Epithelial cell of esophagus (primary cell): ENCODE data around the gene OSGEP.

Source experiments
- DNase-seq: peaks from one replicate; pipeline ENCODE4 v3.0.0; 2010; ENCODE audit warnings: low read depth
- H3K4me3 ChIP-seq: 2 replicates; pipeline ENCODE4 v1.5.1; 2011; ENCODE audit warnings: mild to moderate bottlenecking, low read length, control low read depth
- CTCF ChIP-seq: IDR thresholded peaks from 2 replicates; pipeline ENCODE4 v1.5.1; 2011; ENCODE audit warnings: low read depth, mild to moderate bottlenecking, low read length, control low read depth, inconsistent platforms; ENCODE audit not compliant: insufficient read depth; ENCODE audit errors: missing control alignments

Gene OSGEP

GRCh38 chr14:20486684-20487395, 32.2 kb upstream of the OSGEP start:
- no peak for DNase-seq
- TF ChIP-seq CTCF = no peak
- no peak overlapping the region for H3K4me3 ChIP-seq

- H3K4me3 ChIP-seq = no peak overlapping the region
- no peak for DNase-seq
- TF ChIP-seq CTCF = no peak
Measured at GRCh38 chr14:20485900-20486299, 31.3 kb upstream of the OSGEP start.

- DNase-seq = no peak
- TF ChIP-seq CTCF = no peak
- no peak overlapping the region for H3K4me3 ChIP-seq
Measured at GRCh38 chr14:20482382-20482781, 27.8 kb upstream of the OSGEP start.

- no peak overlapping the region for H3K4me3 ChIP-seq
- no peak for DNase-seq
- no peak for TF ChIP-seq CTCF
Measured at GRCh38 chr14:20478894-20479293, 24.3 kb upstream of the OSGEP start.

- H3K4me3 ChIP-seq = no peak overlapping the region
- DNase-seq = peak; percentile 11
- no peak for TF ChIP-seq CTCF
Measured at GRCh38 chr14:20477211-20477876, 22.7 kb upstream of the OSGEP start.

DNA sequence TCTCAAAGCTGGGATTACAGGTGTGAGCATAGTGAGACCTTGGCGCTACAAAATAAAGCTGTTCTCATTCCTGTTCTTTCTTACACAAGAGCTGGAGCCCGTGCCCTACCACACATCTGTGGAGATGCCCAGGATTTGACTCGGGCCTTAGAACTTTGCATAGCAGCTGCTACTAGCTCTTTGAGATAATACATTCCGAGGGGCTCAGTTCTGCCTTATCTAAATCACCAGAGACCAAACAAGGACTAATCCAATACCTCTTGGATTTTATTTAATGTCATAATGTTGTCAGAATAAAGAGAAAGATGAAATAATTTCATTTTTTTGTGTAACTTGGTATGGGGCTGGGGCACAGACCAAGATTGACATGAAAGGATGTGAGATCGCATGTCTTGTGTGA, 22.2 kb upstream of the OSGEP start:
- no peak for TF ChIP-seq CTCF
- no peak overlapping the region for H3K4me3 ChIP-seq
- DNase-seq = no peak
